ENCODE measurements around the gene DCN.

The DCN gene

DNA sequence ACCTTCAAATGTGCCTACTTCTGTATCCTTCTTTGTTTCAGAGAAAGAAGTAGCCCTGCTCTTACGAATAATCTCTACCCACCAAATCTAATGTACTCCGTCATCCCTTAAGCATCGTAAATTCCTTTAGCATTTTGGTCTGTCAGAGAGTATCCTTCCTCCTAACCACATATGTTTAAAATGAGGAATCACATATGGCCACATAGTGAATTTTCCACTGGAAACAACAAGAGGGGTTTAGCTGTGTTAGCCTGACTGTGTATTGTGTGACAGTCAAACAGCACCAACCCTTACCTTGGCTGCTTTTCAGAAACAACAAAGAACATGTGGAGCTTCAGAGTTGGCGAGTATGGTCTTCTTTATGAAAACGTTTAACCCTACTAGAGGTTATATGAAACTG, 76.8 kb downstream of the DCN start:
- DNase-seq = no peak
- intact Hi-C loops (cut with DNase I) = no loop called here

DNA sequence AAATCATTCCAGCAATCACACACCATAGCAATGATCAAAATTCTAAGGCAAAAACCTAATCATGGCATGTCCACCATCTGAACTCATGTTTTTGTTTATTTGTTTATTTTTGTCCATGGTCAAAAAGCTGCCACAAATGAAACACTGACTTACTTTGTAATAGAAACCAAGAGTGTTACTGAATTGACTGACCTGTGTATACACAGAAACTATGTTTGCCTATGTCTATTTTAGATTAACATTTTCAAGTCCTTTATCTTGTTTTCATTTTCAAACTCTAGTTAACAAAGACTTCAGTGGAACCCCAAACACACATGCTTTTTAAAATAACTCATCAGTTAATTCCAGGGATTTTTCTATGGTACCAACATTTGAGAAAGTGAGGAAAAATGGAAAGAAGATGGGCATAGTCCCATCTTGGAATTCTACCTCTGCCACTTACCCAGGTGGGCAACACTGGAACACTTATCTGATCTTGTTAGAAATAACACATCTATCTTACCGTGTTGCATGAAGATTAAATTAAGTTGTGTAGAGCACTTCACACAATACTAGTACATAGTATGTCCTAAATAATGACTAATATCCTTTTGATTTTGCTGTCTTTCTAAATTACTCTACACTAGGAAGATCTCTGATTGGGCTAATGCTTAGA, 77.7 kb downstream of the DCN start:
- intact Hi-C loops (cut with DNase I) = no loop called here

DNA sequence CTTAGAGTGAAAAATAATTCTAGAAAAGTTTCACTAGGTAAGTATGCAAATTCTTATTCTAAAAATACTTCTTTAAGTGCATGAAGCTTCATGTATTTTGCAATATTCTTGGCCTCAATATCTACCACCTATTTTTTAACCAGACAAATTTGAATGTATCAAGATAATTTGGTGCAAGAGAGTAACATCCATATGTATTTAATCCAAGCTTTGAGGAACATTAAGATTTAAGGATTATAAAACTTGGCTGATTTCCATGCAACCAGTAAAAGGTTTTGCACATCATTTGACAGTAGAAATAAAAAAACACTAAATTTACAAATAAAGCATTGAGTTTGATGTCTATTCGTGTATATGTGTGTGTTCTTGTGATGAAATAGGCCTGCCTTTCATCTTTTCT, 79.0 kb downstream of the DCN start:
- intact Hi-C loops (cut with DNase I) = no loop called here
- DNase-seq = no peak

More for the DNA sequence above, 77.7 kb downstream of the DCN start:
- DNase-seq = no peak

DNA sequence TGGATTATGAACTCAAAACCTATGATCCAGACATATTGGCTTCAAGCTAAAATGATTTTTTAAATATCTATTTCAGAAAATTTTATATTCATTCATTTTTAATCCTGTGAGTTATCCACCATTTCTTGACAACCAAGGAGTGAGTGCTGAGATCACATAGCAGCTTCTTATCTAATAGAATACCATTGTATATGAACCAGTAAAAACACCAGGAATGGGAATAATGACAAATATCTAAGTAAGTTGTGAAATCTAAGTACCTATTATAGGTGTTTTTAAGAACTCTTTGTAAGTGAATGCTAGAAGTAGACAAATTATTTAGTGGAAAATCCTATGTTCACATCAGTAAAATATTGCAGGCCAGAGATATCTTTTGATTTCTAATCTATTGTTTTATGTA, 79.5 kb downstream of the DCN start:
- DNase-seq = no peak
- intact Hi-C loops (cut with DNase I) = no loop called here

DNA sequence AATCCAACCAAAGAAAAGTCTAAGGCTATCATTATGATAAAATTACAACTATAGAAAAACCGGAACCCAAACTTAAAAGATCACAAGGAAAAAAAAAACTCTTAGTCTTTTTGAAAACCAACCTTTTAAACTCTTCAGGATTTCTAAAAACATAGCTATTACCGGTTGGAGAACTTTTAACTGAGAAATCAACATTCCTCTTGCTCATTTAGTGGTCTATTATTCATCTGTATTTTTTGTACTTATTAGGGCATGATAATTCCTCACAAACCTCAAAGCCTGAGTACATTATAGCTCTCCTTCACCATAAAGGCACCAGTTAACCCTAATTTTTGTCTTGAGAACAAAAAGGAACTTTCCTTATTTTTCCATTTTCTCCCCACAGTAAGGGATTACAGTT, 81.7 kb downstream of the DCN start:
- DNase-seq = no peak
- intact Hi-C loops (cut with DNase I) = no loop called here

DNA sequence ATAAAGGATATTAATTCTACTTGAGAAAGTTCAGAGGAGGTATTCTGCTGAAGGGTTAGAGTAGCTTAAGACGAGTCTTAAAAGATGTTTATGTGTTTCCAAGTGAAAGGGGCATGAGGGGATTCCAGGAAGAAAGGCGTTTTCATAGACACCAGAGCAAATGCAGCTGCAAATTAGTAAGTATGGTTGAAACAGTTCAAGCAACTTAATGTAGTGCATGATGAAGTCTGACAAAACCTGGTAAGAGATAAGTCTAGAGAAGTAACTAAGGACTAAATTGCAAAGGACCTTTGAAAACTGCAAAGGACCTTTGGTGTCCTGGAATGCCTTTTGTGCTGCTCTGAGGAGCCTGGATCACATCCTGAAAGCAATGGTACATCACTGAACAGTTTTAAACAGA, 82.8 kb downstream of the DCN start:
- intact Hi-C loops (cut with DNase I) = no loop called here

DNA sequence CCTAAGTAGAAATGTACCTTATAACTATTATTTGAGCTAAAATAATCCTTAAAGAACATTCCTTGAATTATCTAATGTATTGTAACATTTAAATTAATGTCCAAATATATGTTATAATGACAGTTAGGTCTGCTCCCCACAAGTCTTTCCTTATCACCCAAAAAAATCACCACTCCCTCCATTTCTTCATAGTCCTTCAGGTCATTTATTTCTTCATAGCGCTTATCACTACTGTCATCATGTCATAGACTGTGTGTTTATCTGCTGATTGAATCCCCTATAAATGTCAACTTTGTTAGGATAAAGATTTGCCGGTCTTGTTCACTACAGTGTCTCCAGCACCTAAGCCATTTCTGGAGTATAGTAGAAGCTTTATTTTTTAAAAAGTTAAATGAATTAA, 83.3 kb downstream of the DCN start:
- no peak for DNase-seq
- intact Hi-C loops (cut with DNase I) = no loop called here

More for the DNA sequence above, 82.8 kb downstream of the DCN start:
- DNase-seq = no peak

DNA sequence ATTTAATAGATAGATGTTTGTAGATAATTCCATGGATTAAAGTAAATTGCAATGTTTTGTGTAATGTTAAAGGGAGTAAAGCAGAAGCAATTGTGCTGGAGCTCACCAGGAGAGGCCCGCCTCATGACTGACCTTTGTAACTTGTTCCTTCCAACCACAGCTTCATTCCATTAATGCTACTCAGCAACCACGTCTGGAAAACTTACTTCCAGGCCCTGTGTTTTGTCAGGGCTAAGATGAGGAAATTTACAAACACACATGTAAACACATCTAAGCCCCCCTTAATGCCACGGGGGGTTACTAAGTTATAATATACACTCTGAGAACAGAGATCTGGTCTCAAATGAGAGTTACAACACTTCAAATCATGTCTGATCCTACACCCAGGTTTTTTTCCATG, 83.7 kb downstream of the DCN start:
- intact Hi-C loops (cut with DNase I) = no loop called here
- no peak for DNase-seq

DNA sequence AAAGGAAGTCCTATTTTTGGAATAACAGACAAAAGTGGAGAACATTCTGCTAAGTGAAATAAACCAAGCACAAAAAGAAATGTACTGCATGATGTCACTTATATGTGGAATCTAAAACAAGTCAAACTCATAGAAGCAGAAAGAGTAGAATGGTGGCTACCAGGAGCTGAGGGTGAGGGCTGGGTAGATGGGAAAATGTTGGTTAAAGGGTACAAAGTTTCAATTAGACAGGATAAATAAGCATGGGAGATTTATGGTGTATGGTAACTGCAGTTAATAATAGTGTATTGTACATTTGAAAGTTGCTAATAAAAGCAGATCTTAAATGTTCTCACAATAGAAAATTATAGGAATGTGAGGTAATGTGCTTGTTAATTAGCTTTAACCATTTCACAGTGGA, 84.2 kb downstream of the DCN start:
- DNase-seq = no peak
- intact Hi-C loops (cut with DNase I) = no loop called here

DNA sequence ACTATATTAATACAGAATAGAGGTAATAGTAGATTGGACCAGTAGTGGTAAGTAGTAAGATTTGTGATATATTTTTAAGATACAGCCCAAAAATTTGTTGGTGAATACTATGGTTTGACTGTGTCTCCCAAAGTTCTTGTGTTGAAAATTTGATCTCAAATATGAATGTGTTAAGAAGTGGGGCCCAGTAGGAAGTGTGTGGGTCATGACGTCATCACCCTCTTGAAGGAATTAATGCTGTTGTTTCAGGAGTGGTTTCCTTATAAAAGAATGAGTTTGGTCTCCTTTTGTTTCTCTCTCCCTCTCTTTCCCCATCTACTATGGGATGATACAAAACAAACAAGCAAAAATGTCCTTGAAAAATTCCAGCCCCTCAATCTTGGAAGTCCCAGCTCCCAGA, 87.7 kb downstream of the DCN start:
- no peak for DNase-seq
- intact Hi-C loops (cut with DNase I) = no loop called here

DNA sequence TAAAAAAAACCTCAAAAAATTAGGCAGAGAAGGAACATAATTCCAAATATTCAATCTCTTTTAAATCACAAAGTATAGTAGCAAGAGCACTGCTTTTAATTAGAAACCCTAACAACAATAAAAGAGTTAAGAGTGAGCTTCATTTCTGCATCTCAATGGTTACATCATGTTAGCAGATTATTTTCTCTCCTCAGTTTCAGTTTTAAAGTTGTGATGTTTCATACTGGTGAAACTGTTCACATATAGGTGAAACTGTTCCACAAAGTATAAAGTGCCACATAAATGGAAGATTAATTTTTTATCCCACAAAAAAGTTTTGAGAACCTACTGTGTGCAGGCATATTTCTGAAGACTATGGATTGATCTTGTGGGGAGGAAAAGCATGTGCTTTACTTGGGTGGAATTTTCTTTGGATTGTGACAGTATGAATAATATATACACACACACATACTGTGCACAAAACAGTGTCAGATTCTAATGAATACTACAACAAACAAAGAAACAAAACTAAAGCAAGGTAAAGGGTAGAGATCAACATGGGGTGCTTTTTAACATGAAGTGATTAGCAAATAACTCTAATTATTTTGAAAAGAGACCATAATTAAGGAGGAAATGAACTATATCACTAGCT, 88.5 kb downstream of the DCN start:
- DNase-seq = no peak
- intact Hi-C loops (cut with DNase I) = no loop called here

DNA sequence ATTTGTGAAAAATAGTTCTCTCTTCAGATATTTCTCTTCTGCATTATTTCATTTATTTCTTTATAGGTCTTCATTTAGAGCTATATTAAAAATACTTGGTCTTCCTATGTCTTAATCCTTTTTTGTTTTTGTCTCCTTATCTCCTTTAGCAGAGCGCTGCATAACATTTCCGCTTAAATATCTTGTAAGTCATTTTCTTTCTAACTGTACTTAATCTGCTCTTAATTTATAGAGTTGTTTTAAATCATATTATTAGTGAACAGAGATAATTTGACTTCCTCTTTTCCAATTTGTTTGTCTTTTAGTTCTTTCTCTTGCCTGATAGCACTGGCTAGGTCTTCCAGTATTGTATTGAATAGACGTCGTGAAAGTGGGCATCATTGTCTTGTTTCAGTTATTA, 89.3 kb downstream of the DCN start:
- intact Hi-C loops (cut with DNase I) = no loop called here

DNA sequence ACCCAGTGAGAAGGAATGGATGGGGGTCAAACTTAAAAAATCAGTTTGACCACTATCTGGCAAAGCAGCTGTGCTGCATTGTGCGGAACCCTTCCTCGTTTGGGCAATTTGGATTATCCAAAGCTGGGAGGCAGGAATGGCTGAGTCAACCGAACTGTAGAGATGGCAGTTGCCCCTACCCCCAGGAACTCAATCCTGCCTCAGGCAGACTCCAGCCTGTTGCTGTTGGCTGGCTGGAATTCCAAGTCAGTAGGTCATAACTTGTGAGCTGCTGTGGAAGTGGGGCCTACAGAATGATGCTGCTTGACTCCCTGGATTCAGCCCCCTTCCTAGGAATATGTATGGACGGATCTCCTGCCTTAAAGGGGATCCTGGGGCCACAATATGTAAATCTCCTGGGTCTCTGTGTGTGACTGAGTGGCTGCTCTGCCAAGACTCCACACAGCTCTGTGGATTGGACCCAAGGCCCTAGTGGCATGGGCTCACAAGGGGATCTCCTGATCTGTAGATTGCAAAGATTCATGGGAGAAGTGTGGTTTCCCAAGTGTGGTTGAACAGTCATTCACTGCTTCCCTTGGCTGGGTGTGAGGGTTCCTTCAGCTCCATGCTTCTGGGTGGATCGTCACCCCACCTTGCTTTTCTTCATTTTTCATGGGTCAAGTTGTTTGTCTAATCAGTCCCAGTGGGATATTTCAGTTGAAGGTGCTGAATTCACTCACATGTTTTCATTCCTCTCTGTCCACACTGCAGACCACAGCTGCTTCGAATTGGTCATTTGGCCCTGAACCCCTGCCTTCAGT, 90.5 kb downstream of the DCN start:
- intact Hi-C loops (cut with DNase I) = no loop called here
- no peak for DNase-seq

More for the DNA sequence above, 89.3 kb downstream of the DCN start:
- DNase-seq = no peak
